HPDE6-E6E7 (cell line): ENCODE measurements around the gene GALNT18.

ENCODE experiments used
- DNase-seq: peaks from one replicate; pipeline ENCODE4 v3.0.0; 2011; ENCODE audit warnings: missing footprints; ENCODE audit errors: extremely low spot score

GALNT18 gene

DNA sequence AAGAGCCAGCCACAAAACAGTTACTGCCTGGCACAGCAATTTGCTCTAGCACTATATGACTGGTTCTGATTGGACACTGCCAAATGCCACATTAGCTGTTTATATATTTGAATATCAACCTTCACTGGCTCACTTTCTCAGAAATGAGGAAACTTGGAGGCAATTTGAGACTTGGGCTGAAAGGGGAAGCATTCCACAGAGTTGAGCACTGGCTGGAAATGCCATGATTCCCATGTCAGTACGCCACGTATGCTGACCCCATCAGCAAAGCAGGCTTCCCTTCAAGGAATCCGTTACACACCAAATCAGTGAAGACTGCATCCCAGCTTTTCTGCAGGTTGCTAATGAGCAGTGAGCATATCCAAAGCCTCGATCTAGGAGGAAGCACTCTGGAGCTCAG, 34.7 kb downstream of the GALNT18 start:
- no peak for DNase-seq

- DNase-seq: no peak
Measured at GRCh38 chr11:11586465-11586864, 35.3 kb downstream of the GALNT18 start.

- no peak for DNase-seq
Measured at GRCh38 chr11:11584937-11585336, 36.9 kb downstream of the GALNT18 start.

DNA sequence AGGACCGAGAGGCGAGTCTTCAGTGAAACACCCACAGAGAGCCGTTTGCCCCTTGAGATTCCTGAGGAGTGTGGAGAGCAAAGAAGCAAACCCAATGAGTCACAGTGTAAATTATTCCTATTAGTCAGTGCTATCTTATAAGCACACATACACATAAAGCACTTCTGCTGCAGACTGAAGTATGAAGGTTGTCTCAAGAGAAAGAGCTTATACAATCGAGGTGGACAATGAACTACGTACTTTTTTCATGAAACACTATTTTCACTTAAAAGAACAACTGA, 37.3 kb downstream of the GALNT18 start:
- DNase-seq: peak; percentile 97

DNA sequence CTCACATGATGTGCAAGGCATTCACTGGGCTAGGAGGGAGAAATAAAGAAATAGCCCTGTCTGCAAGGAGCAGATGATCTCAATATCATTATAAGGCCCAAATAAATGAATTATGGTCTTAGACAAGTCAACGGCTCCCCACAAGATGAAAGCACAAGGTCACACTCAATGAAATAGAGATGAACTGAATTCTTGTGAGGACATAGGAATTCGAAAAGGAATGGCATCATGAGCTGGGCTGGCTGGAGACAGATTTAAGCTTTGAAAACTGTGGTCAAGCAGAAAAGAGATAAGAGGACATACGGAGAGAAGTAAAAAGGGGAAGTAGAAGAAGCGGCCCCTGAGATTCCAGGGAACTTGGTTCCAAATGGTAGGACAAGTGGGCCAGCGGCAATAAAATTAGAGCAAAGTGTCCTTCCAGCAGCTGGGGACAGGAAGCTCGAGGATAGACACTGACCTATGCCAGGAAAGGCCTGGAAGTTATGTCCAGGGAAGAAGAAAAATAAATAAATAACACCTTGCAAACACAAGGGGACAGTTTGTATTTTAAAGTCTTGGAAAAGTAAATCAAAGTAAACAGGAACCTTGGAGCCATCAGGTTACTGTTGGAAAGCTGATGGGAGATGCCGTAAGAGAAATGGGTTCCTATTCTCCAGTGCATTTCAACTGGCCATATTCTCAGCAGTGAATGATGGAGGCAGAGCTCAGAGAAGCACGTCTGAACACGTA, 37.8 kb downstream of the GALNT18 start:
- no peak for DNase-seq

DNA sequence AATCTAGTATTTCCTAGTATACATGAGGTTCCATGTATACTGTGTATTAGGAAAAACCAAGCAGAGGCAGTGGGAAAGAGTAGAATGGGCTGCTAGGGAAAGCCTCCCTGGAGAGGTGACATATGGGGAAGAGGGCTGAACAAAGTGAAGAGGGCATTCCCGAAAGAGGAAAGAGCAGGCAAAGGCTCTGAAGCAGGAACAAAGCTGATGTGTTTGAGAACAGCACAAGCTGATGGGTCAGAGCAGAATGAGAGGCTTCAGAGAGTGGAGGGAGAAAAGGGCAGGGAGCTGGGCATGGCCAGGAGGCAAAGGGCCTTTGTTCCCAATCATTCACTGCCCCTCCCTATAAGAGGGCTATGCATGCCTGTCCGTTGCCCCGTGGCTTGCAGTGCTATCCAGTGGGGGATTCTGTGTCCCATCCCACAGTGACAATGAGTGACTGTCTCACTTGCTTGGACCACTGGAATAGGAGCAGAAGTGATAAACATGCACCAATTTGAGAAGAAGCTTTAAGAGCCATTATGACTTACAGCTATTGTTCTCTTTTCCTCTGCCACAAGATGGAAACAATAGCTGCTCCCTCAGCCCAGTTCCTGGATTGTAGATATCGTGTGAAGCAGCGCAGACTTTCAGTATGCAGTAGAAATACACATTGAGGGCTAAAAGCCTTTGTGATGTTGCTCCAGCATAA, 39.6 kb downstream of the GALNT18 start:
- no peak for DNase-seq

- DNase-seq: no peak
Measured at GRCh38 chr11:11581481-11581880, 40.3 kb downstream of the GALNT18 start.

GRCh38 chr11:11580841-11581411, 40.9 kb downstream of the GALNT18 start:
- DNase-seq: no peak

GRCh38 chr11:11580012-11580411, 41.8 kb downstream of the GALNT18 start:
- DNase-seq: no peak

- no peak for DNase-seq
Measured at GRCh38 chr11:11579012-11579988, 42.5 kb downstream of the GALNT18 start.

GRCh38 chr11:11577932-11578911, 43.6 kb downstream of the GALNT18 start:
- DNase-seq: no peak

GRCh38 chr11:11577251-11577855, 44.5 kb downstream of the GALNT18 start:
- no peak for DNase-seq

DNA sequence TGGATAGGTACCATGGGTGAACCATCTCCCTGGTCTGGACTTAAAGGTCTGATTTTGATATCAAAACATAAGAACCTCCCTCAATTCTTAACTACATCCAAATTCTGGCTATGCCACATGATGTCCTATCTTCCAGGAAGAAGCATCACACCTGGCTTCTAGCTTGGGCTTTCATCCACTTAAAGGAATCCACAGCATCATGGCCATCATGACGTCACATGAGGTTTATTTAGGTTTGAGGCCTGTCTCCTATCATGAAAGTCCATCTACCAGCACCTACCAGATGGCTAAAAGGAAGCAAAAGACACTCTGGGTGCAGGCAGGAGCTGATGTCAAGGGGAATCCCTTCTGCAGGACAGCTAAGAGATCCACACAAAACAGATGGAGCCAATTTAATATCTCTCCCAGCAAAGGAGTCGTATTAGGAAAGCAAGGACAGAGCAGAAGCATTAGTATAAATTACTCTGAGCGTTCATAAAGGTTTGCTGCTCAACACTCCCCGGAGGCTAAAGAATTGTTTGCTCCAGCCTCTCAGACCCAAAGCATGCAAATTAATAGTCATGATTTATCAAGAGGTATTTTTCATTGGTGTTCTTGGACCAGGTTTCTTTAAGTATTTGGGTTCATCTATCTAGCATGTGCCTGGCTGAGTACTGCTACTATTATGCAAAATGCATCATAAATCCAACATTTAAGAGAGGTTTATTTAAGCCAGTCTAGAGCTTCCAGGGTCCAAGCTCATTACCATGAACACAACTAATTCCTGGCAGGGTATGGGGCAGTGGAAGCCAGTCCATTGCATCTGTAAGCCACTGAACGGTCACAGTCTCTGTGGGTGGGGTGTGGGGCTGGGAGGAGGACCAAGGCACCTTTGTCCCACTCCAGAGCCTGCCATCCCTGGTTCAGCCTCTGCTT, 47.2 kb downstream of the GALNT18 start:
- DNase-seq: no peak

DNA sequence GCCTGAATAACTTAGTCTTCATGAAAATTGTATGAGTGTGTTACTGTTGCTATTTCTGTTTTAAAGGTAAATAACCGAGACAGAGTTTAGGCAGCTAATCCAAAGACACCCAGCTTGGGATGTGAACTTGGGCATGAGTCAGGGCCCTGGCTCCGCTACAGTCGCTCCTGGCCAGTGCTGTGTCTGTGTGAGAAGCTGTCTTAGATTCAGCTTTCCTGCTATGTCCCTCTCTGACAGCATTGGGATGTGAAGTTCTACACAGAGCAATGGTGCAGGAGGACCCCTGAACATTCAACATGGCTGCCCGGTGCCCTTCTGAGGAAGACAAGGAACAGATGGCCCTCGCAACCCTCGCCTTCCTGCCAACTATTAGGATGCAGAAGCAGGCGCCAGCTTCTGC, 49.4 kb downstream of the GALNT18 start:
- DNase-seq: no peak

DNA sequence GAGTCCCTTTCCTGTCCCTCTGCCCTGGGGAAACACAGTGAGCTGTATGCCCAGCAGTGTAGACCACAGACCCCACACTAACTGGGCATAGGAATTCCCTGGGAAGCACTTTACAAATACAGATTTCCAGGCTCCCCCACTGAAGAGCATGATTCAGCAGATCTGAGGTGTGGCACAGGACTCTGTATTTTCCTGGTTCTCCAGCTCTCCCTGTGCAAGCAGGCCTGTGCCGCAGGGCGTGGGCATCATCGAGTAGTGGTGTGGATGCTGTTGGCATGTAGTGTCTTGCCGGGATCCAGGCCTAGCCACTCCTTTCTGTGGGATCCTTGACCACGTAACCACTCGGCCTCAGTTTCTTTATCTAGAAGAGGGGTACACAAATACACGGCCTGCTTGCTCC, 49.9 kb downstream of the GALNT18 start:
- no peak for DNase-seq

GRCh38 chr11:11570823-11571222, 51.0 kb downstream of the GALNT18 start:
- DNase-seq: no peak

GRCh38 chr11:11569936-11570491, 51.8 kb downstream of the GALNT18 start:
- peak; percentile 33 for DNase-seq

- DNase-seq: peak; percentile 23
Measured at GRCh38 chr11:11568651-11569229, 53.1 kb downstream of the GALNT18 start.
